ENCODE data around the gene GDPD5. TPM values are rescaled to one million over a fixed set of nuclear protein-coding genes. Genes with fewer than 3 reads are reported as not detected.

GDPD5 gene
- total RNA-seq, 4 donors from 2014 or later: 9.6 to 52.9 (median 28.2) TPM

DNA sequence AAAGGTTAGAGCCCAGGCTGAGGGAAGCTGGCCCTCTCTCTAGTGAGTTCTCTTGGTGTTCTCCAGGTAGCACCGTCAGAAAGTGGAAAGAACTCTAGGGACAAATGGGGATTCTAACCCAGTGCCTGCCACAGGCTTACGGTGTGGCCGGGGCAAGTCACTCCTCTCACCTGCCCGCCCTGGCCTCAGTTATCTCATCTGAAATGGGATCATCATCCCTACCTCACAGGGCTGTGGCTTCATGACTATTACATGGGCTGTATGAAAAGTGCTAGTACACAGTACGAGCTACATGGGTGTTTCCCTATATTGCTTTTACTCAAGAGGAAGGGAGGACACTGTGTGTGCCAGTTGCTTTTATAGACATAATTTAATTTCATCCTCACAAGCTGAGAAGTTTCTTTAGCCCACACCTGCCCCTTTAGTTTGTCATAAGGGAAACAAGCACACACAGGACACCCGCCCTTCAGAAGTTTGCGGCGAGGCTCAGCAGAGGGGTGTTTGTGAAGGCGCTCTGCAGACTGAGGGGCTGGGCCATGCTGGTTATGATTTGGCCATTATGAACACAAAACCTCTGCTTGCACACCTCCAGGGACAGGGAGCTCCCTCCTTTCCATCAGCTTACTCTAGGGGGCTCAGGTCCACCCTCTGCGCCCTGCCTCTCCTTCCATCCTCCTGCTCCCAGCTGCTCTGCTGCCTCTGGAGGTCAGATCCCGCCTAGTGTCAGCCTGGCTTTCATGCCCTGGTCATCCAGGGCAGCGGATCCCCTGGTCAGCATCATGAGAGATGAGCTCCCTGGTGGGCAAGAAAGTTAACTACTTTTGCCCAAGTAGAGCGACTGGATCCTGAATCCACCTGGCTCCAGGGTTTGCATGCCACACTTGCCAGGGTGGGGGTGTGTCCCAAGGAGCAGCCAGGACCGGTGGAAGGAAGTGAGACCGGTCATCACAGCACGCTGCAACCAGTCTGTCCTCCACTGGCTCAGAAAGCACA is 93.9 kb downstream of the GDPD5 start:
- H3K4me1 ChIP-seq: peaks cover 0 to 12% of the 10 kb centered on the region in 2 donors
- H3K4me3 ChIP-seq: no peak overlapping the region
- DNase-seq: no peak
- H3K9me3 ChIP-seq: no peaks in the 10 kb centered on the region
- no peak for TF ChIP-seq POLR2A (IDR thresholded peaks at IDR 0.05)
- TF ChIP-seq, protein P1, sequence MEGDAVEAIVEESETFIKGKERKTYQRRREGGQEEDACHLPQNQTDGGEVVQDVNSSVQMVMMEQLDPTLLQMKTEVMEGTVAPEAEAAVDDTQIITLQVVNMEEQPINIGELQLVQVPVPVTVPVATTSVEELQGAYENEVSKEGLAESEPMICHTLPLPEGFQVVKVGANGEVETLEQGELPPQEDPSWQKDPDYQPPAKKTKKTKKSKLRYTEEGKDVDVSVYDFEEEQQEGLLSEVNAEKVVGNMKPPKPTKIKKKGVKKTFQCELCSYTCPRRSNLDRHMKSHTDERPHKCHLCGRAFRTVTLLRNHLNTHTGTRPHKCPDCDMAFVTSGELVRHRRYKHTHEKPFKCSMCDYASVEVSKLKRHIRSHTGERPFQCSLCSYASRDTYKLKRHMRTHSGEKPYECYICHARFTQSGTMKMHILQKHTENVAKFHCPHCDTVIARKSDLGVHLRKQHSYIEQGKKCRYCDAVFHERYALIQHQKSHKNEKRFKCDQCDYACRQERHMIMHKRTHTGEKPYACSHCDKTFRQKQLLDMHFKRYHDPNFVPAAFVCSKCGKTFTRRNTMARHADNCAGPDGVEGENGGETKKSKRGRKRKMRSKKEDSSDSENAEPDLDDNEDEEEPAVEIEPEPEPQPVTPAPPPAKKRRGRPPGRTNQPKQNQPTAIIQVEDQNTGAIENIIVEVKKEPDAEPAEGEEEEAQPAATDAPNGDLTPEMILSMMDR (IDR thresholded peaks at IDR 0.05): no peak
- H3K27me3 ChIP-seq: peaks cover 0 to 11% of the 10 kb centered on the region in 2 donors
- H3K36me3 ChIP-seq: no peaks in the 10 kb centered on the region
- intact Hi-C loops (cut with DNase I; ENCODE audit: low total_unique reads): no loop called here
- no peak overlapping the region for H3K27ac ChIP-seq

DNA sequence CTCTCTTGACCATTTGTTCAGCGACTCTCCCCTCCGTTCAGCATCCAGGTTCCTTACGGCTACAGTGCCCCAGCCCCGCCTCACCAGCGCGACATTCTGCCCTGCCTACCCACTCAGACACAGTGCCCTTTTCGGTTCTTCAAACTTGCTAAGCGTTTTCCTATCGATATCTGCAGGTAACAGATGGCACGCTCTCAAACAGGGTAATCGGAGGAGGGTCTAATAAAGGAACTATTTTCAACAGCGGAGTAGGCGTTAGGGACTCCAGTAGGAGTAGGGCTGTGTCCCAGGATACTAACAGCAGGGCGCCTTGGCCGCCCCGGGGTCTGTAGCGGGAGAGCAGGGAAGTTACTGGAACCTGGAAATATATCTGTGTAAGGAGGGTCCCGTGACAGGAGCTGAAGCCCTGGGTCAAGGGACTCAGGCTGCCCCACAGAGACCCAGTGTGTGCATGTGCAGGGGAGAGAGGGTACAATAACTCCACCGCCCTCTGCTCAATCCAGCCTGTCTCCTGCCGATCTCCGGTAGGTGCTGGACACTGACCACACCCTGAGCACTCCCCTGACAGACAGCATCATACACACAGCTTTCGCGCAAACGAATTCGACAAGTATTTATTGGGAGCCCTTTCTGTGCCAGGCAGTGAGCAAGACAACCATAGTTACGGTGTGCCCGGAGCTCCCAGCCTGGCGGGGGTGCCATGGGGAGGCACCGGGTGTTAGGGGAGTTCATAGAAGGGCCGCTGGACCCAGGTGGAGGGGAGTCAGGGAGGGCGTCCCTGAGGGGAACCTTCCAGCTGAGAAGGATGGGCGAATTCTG is 94.8 kb downstream of the GDPD5 start:
- intact Hi-C loops (cut with DNase I; ENCODE audit: low total_unique reads): no loop called here
- no peak for TF ChIP-seq POLR2A (IDR thresholded peaks at IDR 0.05)
- TF ChIP-seq, protein P1 (IDR thresholded peaks at IDR 0.05): no peak
- no peak for DNase-seq
- H3K4me1 ChIP-seq: peaks cover 0 to 12% of the 10 kb centered on the region in 2 donors
- H3K27me3 ChIP-seq: peaks cover 0 to 11% of the 10 kb centered on the region in 2 donors
- no peaks in the 10 kb centered on the region for H3K36me3 ChIP-seq
- no peak overlapping the region for H3K27ac ChIP-seq
- H3K9me3 ChIP-seq: no peaks in the 10 kb centered on the region
- H3K4me3 ChIP-seq: no peak overlapping the region

DNA sequence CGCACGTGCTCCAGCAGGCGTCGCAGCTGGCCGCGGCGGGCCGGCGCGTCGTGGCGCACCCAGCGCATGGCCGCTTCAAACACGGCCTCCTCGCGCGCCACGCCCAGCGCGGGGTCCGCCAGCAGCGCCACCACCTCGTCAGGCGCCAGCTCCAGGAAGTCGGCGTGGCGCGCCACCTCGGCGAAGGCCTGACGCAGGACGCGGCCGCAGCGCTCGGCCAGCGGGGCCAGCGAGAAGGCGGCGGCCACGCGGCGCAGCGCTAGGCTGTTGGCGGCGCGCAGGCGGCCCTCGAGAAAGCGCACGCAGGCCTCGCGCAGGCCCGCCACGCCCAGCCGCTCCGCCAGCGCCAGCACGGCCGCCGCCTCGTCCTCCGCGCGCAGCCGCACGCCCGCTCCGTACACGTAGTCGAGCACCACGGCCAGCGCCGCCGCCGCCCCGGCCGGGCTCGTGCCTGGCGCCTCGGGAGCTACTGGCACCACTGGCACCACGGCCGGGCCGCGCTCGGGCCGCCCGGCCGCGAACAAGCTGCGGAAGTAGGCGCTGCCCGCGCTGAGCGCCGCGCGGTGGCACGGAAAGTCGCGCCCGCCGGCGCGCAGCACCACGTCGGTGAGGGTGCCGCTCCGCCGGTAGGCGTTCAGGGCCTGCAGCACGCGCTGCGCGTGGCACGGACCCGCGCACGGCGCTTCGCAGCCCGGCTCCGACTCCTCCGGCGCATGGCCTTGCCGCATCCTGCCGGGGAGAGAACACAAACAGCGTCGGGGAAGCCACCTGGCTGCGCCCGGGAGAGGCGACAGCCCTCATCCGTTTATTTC is 95.6 kb downstream of the GDPD5 start:
- H3K4me3 ChIP-seq: no peak overlapping the region
- no peak overlapping the region for H3K27ac ChIP-seq

GRCh38 chr11:75429641-75429901 is 96.2 kb downstream of the GDPD5 start:
- DNase-seq: no peak
- Histone ChIP-seq H3K27me3 (peaks cover 0 to 11% of the 10 kb centered on the region in 2 donors), H3K9me3 (no peaks in the 10 kb centered on the region), H3K4me1 (peaks cover 0 to 12% of the 10 kb centered on the region in 2 donors), H3K27ac (no peak overlapping the region), H3K4me3 (no peak overlapping the region), H3K36me3 (no peaks in the 10 kb centered on the region)
- no peak for TF ChIP-seq POLR2A (IDR thresholded peaks at IDR 0.05)
- TF ChIP-seq, protein P1 (IDR thresholded peaks at IDR 0.05): no peak
- intact Hi-C loops (cut with DNase I; ENCODE audit: low total_unique reads): no loop called here

More for the DNA sequence above, 95.6 kb downstream of the GDPD5 start:
- peak in 1 of 2 donors; percentile 43 for DNase-seq
- intact Hi-C loops (cut with DNase I; ENCODE audit: low total_unique reads): no loop called here
- peaks cover 0 to 12% of the 10 kb centered on the region in 2 donors for H3K4me1 ChIP-seq
- TF ChIP-seq POLR2A (IDR thresholded peaks at IDR 0.05): no peak
- TF ChIP-seq, protein P1 (IDR thresholded peaks at IDR 0.05): no peak
- H3K9me3 ChIP-seq: no peaks in the 10 kb centered on the region
- H3K36me3 ChIP-seq: no peaks in the 10 kb centered on the region
- peaks cover 0 to 11% of the 10 kb centered on the region in 2 donors for H3K27me3 ChIP-seq

Data from uterus (tissue), 4 donors.